GM12878 (cell line): Measurements from ENCODE around the gene DIAPH2.

Experiments
- CBX5 ChIP-seq: sonication (generic); IDR thresholded peaks from 2 replicates; pipeline ENCODE4 v1.6.1; 2016; ENCODE audit warnings: low read depth, moderate library complexity, mild to moderate bottlenecking, inconsistent platforms
- POLR2AphosphoS5 ChIP-seq: IDR thresholded peaks from 2 replicates; pipeline ENCODE4 v1.6.1; 2011; ENCODE audit warnings: mild to moderate bottlenecking, low read length, inconsistent platforms
- TF ChIP-seq, protein P1 (sequence below), 3 experiments: IDR thresholded peaks in 2 of 3; conservative IDR thresholded peaks in 1 of 3; 2 replicates each; pipeline ENCODE4 v1.5.1; 2011; ENCODE audit warnings: low read depth in 3 of 3, low read length in 3 of 3, mild to moderate bottlenecking in 3 of 3, control low read depth in 2 of 3, moderate library complexity in 2 of 3, inconsistent platforms in 1 of 3, mixed read lengths in 1 of 3; ENCODE audit not compliant: control insufficient read depth in 2 of 3, insufficient read depth in 1 of 3; ENCODE audit errors: extremely low read depth in 1 of 3

DNA sequence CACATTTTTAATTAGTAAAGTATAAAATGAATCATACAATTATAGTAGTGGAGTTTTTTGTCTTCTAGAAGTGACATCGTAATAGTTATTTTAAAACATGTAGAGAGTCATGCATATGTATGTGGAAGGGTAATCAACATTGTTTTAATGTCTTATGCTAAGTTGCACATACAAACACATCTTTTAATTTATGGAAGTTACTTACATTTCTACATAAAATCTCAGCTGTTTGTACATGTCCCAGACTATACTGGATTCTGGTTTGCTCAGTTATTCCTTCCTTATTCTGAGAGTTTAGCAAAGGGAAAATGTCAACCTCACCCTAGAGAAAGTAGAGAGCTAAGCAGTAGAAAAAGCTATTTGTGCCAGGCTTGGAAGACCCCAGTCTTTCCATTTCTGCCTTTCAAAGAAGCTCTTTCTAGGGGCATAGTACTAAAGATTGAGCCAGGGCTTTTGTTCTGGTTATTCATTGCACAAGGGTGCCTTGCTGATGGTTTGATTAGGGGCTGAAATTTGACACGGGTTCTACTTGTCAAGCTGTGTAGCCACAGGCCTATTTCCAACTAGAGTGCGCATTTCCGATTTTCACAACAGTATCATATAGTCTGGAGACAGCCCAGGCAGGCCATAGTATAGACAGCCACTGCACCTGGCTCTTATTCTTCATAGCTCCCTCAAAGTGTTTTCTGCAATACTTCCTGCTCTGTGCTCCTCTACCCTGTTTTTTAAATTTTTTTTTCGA is 305.4 kb downstream of the DIAPH2 start:
- TF ChIP-seq, protein P1, sequence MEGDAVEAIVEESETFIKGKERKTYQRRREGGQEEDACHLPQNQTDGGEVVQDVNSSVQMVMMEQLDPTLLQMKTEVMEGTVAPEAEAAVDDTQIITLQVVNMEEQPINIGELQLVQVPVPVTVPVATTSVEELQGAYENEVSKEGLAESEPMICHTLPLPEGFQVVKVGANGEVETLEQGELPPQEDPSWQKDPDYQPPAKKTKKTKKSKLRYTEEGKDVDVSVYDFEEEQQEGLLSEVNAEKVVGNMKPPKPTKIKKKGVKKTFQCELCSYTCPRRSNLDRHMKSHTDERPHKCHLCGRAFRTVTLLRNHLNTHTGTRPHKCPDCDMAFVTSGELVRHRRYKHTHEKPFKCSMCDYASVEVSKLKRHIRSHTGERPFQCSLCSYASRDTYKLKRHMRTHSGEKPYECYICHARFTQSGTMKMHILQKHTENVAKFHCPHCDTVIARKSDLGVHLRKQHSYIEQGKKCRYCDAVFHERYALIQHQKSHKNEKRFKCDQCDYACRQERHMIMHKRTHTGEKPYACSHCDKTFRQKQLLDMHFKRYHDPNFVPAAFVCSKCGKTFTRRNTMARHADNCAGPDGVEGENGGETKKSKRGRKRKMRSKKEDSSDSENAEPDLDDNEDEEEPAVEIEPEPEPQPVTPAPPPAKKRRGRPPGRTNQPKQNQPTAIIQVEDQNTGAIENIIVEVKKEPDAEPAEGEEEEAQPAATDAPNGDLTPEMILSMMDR (IDR thresholded peaks at IDR 0.05 in 2 of 3, conservative IDR thresholded peaks at IDR 0.05 in 1 of 3; ENCODE audit: control insufficient read depth in 2 of 3, extremely low read depth in 1 of 3, insufficient read depth in 1 of 3, low read depth in 3 of 3, low read length in 3 of 3) = no peak
- no peak for TF ChIP-seq CBX5
- no peak for TF ChIP-seq POLR2AphosphoS5
